Neural progenitor cell (in vitro differentiated cells): ENCODE measurements around the gene MFSD6L. TPM values are rescaled to one million over a fixed set of nuclear protein-coding genes. Genes with fewer than 3 reads are reported as not detected.

Source experiments
- DNase-seq: peaks from one replicate; pipeline ENCODE4 v3.0.0-alpha.2; 2016; ENCODE audit warnings: low spot score
- H2AFZ ChIP-seq: fragments of 200-600 bp; sonication (generic); replicated peaks from 2 replicates; pipeline ENCODE4 v1.6.1; 2016; ENCODE audit warnings: antibody characterized with exemption
- H3F3A ChIP-seq: fragments of 200-600 bp; sonication (generic); 2 replicates; pipeline ENCODE4 v1.6.1; 2016; ENCODE audit warnings: antibody characterized with exemption, low read depth
- H3K27ac ChIP-seq: fragments of 200-600 bp; sonication (generic); 2 replicates; pipeline ENCODE4 v1.5.1; 2016; ENCODE audit warnings: mild to moderate bottlenecking
- H3K27me3 ChIP-seq: fragments of 200-600 bp; sonication (generic); 2 replicates; pipeline ENCODE4 v1.6.1; 2016; ENCODE audit warnings: mild to moderate bottlenecking, moderate library complexity
- H3K36me3 ChIP-seq: fragments of 200-600 bp; sonication (generic); 2 replicates; pipeline ENCODE4 v1.5.1; 2016
- H3K4me1 ChIP-seq: fragments of 200-600 bp; sonication (generic); 2 replicates; pipeline ENCODE4 v1.6.1; 2016; ENCODE audit warnings: mixed run types
- H3K4me2 ChIP-seq: fragments of 200-600 bp; sonication (generic); 2 replicates; pipeline ENCODE4 v1.6.1; 2016
- H3K4me3 ChIP-seq: fragments of 200-600 bp; sonication (generic); 2 replicates; pipeline ENCODE4 v1.5.1; 2016
- H3K79me2 ChIP-seq: fragments of 200-600 bp; sonication (generic); 2 replicates; pipeline ENCODE4 v1.6.1; 2016; ENCODE audit warnings: low read depth
- H3K9ac ChIP-seq: fragments of 200-600 bp; sonication (generic); 2 replicates; pipeline ENCODE4 v1.6.1; 2016
- H3K9me3 ChIP-seq: fragments of 200-600 bp; sonication (generic); 2 replicates; pipeline ENCODE4 v1.5.1; 2016; ENCODE audit warnings: low read depth
- H4K20me1 ChIP-seq: fragments of 200-600 bp; sonication (generic); 2 replicates; pipeline ENCODE4 v1.6.1; 2016; ENCODE audit warnings: low read depth
- H3K27ac Mint-ChIP-seq: 3 replicates; pipeline ENCODE4 v1.8.0; 2021; ENCODE audit warnings: mixed read lengths
- H3K27me3 Mint-ChIP-seq: 2 replicates; pipeline ENCODE4 v1.8.0; 2022; ENCODE audit warnings: low read depth, mild to moderate bottlenecking, inconsistent platforms, moderate library complexity, mixed read lengths; ENCODE audit not compliant: insufficient read depth
- H3K36me3 Mint-ChIP-seq: 3 replicates; pipeline ENCODE4 v1.8.0; 2021; ENCODE audit warnings: mixed read lengths
- H3K4me1 Mint-ChIP-seq: 3 replicates; pipeline ENCODE4 v1.8.0; 2021; ENCODE audit warnings: mixed read lengths
- H3K4me3 Mint-ChIP-seq: 3 replicates; pipeline ENCODE4 v1.8.0; 2021; ENCODE audit warnings: mild to moderate bottlenecking, moderate library complexity, mixed read lengths
- H3K9me3 Mint-ChIP-seq: 3 replicates; pipeline ENCODE4 v1.8.0; 2020; ENCODE audit warnings: mixed read lengths
- CTCF ChIP-seq: fragments of 200-600 bp; sonication (generic); IDR thresholded peaks from 2 replicates; pipeline ENCODE4 v1.5.1; 2017; ENCODE audit warnings: antibody characterized with exemption, mild to moderate bottlenecking
- EZH2 ChIP-seq: fragments of 200-600 bp; sonication (generic); IDR thresholded peaks from 2 replicates; pipeline ENCODE4 v1.6.1; 2017; ENCODE audit warnings: antibody characterized with exemption, mild to moderate bottlenecking, moderate library complexity
- EZH2phosphoT487 ChIP-seq: fragments of 200-600 bp; sonication (generic); IDR thresholded peaks from 2 replicates; pipeline ENCODE4 v1.6.1; 2017; ENCODE audit warnings: antibody characterized with exemption
- total RNA-seq: library from RNA; depleted of rRNA; stranded (reverse); fragments of >200 nt; gene quantifications from 2 replicates; pipeline ENCODE4 v1.2.3, GENCODE V29; 2015; ENCODE audit warnings: low replicate concordance

MFSD6L gene
- total RNA-seq, 1 donor from 2014 or later: not detected

- Mint-ChIP-seq H3K9me3 (peaks cover 3% of the 10 kb centered on the region), H3K4me1 (peaks cover 4% of the 10 kb centered on the region), H3K36me3 (no peaks in the 10 kb centered on the region), H3K4me3 (no peak overlapping the region), H3K27ac (no peak overlapping the region), H3K27me3 (peaks cover 2% of the 10 kb centered on the region)
- no peaks in the 10 kb centered on the region for H3K27me3 ChIP-seq
- no peaks in the 10 kb centered on the region for H3K36me3 ChIP-seq
- H2AFZ ChIP-seq: no peak overlapping the region
- H3K9ac ChIP-seq: no peak overlapping the region
- H4K20me1 ChIP-seq: no peaks in the 10 kb centered on the region
- no peaks in the 10 kb centered on the region for H3F3A ChIP-seq
- H3K4me2 ChIP-seq: no peak overlapping the region
- H3K9me3 ChIP-seq: no peaks in the 10 kb centered on the region
- H3K27ac ChIP-seq: no peak overlapping the region
- no peak for DNase-seq
- H3K79me2 ChIP-seq: no peaks in the 10 kb centered on the region
- TF ChIP-seq CTCF: no peak
- no peak for TF ChIP-seq EZH2phosphoT487
- no peak for TF ChIP-seq EZH2
- H3K4me1 ChIP-seq: no peaks in the 10 kb centered on the region
- no peak overlapping the region for H3K4me3 ChIP-seq
Observed at GRCh38 chr17:8829036-8829941, 30.1 kb upstream of the MFSD6L start.

- peaks cover 10% of the 10 kb centered on the region for H3K9me3 Mint-ChIP-seq
- H3K4me1 Mint-ChIP-seq: peaks cover 4% of the 10 kb centered on the region
- Histone ChIP-seq H3F3A (no peaks in the 10 kb centered on the region), H3K36me3 (no peaks in the 10 kb centered on the region), H3K4me1 (no peaks in the 10 kb centered on the region), H3K9me3 (no peaks in the 10 kb centered on the region), H3K79me2 (no peaks in the 10 kb centered on the region), H4K20me1 (no peaks in the 10 kb centered on the region), H3K27me3 (no peaks in the 10 kb centered on the region), H3K9ac (no peak overlapping the region), H3K4me3 (no peak overlapping the region), H3K27ac (no peak overlapping the region), H3K4me2 (no peak overlapping the region), H2AFZ (no peak overlapping the region)
- H3K27me3 Mint-ChIP-seq: peaks cover 2% of the 10 kb centered on the region
- no peak overlapping the region for H3K27ac Mint-ChIP-seq
- no peak overlapping the region for H3K4me3 Mint-ChIP-seq
- no peak for DNase-seq
- TF ChIP-seq CTCF (no peak), EZH2 (no peak), EZH2phosphoT487 (no peak)
- H3K36me3 Mint-ChIP-seq: no peaks in the 10 kb centered on the region
Observed at GRCh38 chr17:8828517-8828875, 29.3 kb upstream of the MFSD6L start.

- TF ChIP-seq EZH2phosphoT487 (no peak), EZH2 (no peak), CTCF (no peak)
- Histone ChIP-seq H3F3A (no peaks in the 10 kb centered on the region), H4K20me1 (no peaks in the 10 kb centered on the region), H3K27me3 (no peaks in the 10 kb centered on the region), H3K9me3 (no peaks in the 10 kb centered on the region), H3K9ac (no peak overlapping the region), H2AFZ (no peak overlapping the region), H3K36me3 (no peaks in the 10 kb centered on the region), H3K4me1 (no peaks in the 10 kb centered on the region), H3K27ac (no peak overlapping the region), H3K4me2 (no peak overlapping the region), H3K79me2 (no peaks in the 10 kb centered on the region), H3K4me3 (no peak overlapping the region)
- Mint-ChIP-seq H3K4me1 (peaks cover 4% of the 10 kb centered on the region), H3K27me3 (peaks cover 7% of the 10 kb centered on the region), H3K4me3 (no peak overlapping the region), H3K9me3 (peaks cover 16% of the 10 kb centered on the region), H3K36me3 (no peaks in the 10 kb centered on the region), H3K27ac (no peak overlapping the region)
- DNase-seq: no peak
Observed at GRCh38 chr17:8826808-8827435, 27.8 kb upstream of the MFSD6L start.
